GM12878 (cell line): ENCODE data around the gene RBBP4. TPM values are rescaled to one million over a fixed set of nuclear protein-coding genes. Genes with fewer than 3 reads are reported as not detected.

Source experiments
- ATAC-seq: fragments of 200-7000 bp; cut with Tn5 transposase; 3 replicates; pipeline ENCODE4 v1.9.1; 2020; ENCODE audit warnings: mild to moderate bottlenecking, moderate library complexity
- BruUV-seq: library from RNA; stranded (reverse); fragments of 400-500 nt; replicated peaks from 2 replicates; lab custom pipeline; 2021; lab: Mats Ljungman, UMichigan
- CTCF ChIA-PET: fragments of 300-600 bp; sonication (Branson Sonifier 250); formaldehyde crosslinking; extraction: SDS; loops from one replicate; lab custom pipeline; 2021; ENCODE audit warnings: inconsistent platforms; lab: Yijun Ruan, JAX
- POLR2A ChIA-PET: fragments of 350-600 bp; formaldehyde crosslinking; extraction: SDS; loops from one replicate; lab custom pipeline; 2021; ENCODE audit warnings: inconsistent platforms; lab: Charles Lee
- RAD21 ChIA-PET: fragments of 300-600 bp; sonication (Branson Sonifier 250); formaldehyde crosslinking; loops from one replicate; lab custom pipeline; 2023; ENCODE audit warnings: antibody characterized with exemption; ENCODE audit not compliant: unreplicated experiment; lab: Charles Lee
- SMC1A ChIA-PET: fragments of 300-600 bp; sonication (Branson Sonifier 250); formaldehyde crosslinking; loops from one replicate; lab custom pipeline; 2023; ENCODE audit not compliant: unreplicated experiment, uncharacterized antibody; lab: Charles Lee
- DNase-seq: peaks from one replicate; pipeline ENCODE4 v3.0.0-alpha.2; 2011; ENCODE audit warnings: low read depth, low spot score
- FAIRE-seq: peaks from 3 replicates; lab custom pipeline; 2011; peaks lifted over from hg19 to GRCh38; lab: Jason Lieb, UNC
- H2AFZ ChIP-seq: 2 replicates; pipeline ENCODE4 v1.6.0; 2011; ENCODE audit warnings: low read depth, low read length, control low read depth; ENCODE audit not compliant: control insufficient read depth
- H3K27ac ChIP-seq: 2 replicates; pipeline ENCODE4 v1.5.1; 2011; ENCODE audit warnings: control low read depth; ENCODE audit not compliant: control insufficient read depth, insufficient read depth
- H3K27me3 ChIP-seq, 2 experiments: replicated peaks in 1 of 2; 2 replicates each; pipeline versions ENCODE4 v1.6.0 to v1.6.1; 2011; ENCODE audit warnings: low read length in 1 of 2; ENCODE audit not compliant: control insufficient read depth in 2 of 2, insufficient read depth in 2 of 2
- H3K36me3 ChIP-seq, 2 experiments: 2 replicates each; pipeline ENCODE4 v1.5.1; 2011; ENCODE audit warnings: low read length in 1 of 2; ENCODE audit not compliant: control insufficient read depth in 2 of 2, insufficient read depth in 2 of 2
- H3K4me1 ChIP-seq: 2 replicates; pipeline ENCODE4 v1.6.1; 2011; ENCODE audit warnings: mild to moderate bottlenecking, low read length, moderate library complexity, mixed read lengths; ENCODE audit not compliant: control insufficient read depth, insufficient read depth
- H3K4me2 ChIP-seq: 2 replicates; pipeline ENCODE4 v1.6.0; 2011; ENCODE audit warnings: control low read depth; ENCODE audit not compliant: control insufficient read depth, insufficient read depth
- H3K4me3 ChIP-seq: fragments of 200-600 bp; sonication (generic); 2 replicates; pipeline ENCODE4 v1.5.1; 2016
- H3K79me2 ChIP-seq: 2 replicates; pipeline ENCODE4 v1.6.0; 2011; ENCODE audit warnings: low read length; ENCODE audit not compliant: control insufficient read depth, insufficient read depth
- H3K9ac ChIP-seq: 2 replicates; pipeline ENCODE4 v1.8.0; 2011; ENCODE audit warnings: low read length, control low read depth, mixed read lengths; ENCODE audit not compliant: control insufficient read depth, insufficient read depth
- H3K9me3 ChIP-seq: replicated peaks from 3 replicates; pipeline ENCODE4 v1.5.1; 2011; ENCODE audit warnings: mild to moderate bottlenecking, low read length; ENCODE audit not compliant: control insufficient read depth, insufficient read depth
- H4K20me1 ChIP-seq: 2 replicates; pipeline ENCODE4 v1.6.0; 2011; ENCODE audit not compliant: control insufficient read depth, insufficient read depth
- CBX3 ChIP-seq: fragments of 200-600 bp; sonication (generic); IDR thresholded peaks from 2 replicates; pipeline ENCODE4 v1.6.1; 2016; ENCODE audit warnings: low read depth, borderline replicate concordance
- CHD4 ChIP-seq: fragments of 200-600 bp; sonication (generic); IDR thresholded peaks from 2 replicates; pipeline ENCODE4 v1.6.1; 2016; ENCODE audit warnings: mild to moderate bottlenecking
- EZH2 ChIP-seq: IDR thresholded peaks from 2 replicates; pipeline ENCODE4 v1.6.1; 2012; ENCODE audit warnings: low read depth, mild to moderate bottlenecking, control low read depth, inconsistent platforms, low read length, borderline replicate concordance; ENCODE audit not compliant: control insufficient read depth
- FOXM1 ChIP-seq: IDR thresholded peaks from 2 replicates; pipeline ENCODE4 v1.6.1; 2012; ENCODE audit warnings: low read depth, mild to moderate bottlenecking, inconsistent platforms, low read length, moderate library complexity
- GABPA ChIP-seq: IDR thresholded peaks from 2 replicates; pipeline ENCODE4 v1.6.1; 2014; ENCODE audit warnings: antibody characterized with exemption, low read depth, mild to moderate bottlenecking, inconsistent platforms
- IRF4 ChIP-seq: IDR thresholded peaks from 2 replicates; pipeline ENCODE4 v1.6.1; 2011; ENCODE audit warnings: low read depth, low read length
- IRF5 ChIP-seq: fragments of 450-650 bp; IDR thresholded peaks from 2 replicates; pipeline ENCODE4 v1.6.1; 2017; ENCODE audit warnings: borderline replicate concordance
- KLF5 ChIP-seq: fragments of 450-650 bp; IDR thresholded peaks from 2 replicates; pipeline ENCODE4 v1.6.1; 2014; ENCODE audit warnings: mild to moderate bottlenecking; ENCODE audit not compliant: partially characterized antibody
- NR2F1 ChIP-seq: fragments of 450-650 bp; conservative IDR thresholded peaks from 2 replicates; pipeline ENCODE4 v1.6.1; 2017; ENCODE audit warnings: mild to moderate bottlenecking
- NRF1 ChIP-seq: conservative IDR thresholded peaks from 2 replicates; pipeline ENCODE4 v1.6.1; 2011; ENCODE audit warnings: mild to moderate bottlenecking, low read depth, low read length, improper control_type of control experiment
- PKNOX1 ChIP-seq: fragments of 450-650 bp; IDR thresholded peaks from 2 replicates; pipeline ENCODE4 v1.6.1; 2016; ENCODE audit warnings: mild to moderate bottlenecking
- POLR2AphosphoS2 ChIP-seq: IDR thresholded peaks from 2 replicates; pipeline ENCODE4 v1.6.1; 2011; ENCODE audit warnings: low read depth, mild to moderate bottlenecking, low read length, improper control_type of control experiment, moderate library complexity
- TCF12 ChIP-seq: IDR thresholded peaks from 2 replicates; pipeline ENCODE4 v1.6.1; 2011; ENCODE audit warnings: low read depth, mild to moderate bottlenecking, low read length
- USF2 ChIP-seq: IDR thresholded peaks from 2 replicates; pipeline ENCODE4 v1.6.1; 2011; ENCODE audit warnings: low read depth, low read length, improper control_type of control experiment, borderline replicate concordance
- ZBTB11 ChIP-seq: fragments of 450-650 bp; formaldehyde crosslinking; IDR thresholded peaks from 2 replicates; pipeline ENCODE4 v1.5.0; 2022; ENCODE audit warnings: mild to moderate bottlenecking, missing genetic modification characterization
- whole genome bisulfite sequencing: methylation state at CpG from one replicate; pipeline ENCODE4 v1.1.6; 2016; ENCODE audit warnings: low lambda C conversion rate; ENCODE audit not compliant: insufficient replicate concordance, insufficient coverage; ENCODE audit errors: missing lambda C conversion rate; 5-methylcytosine and 5-hydroxymethylcytosine counted together
- in situ Hi-C: fragments of 300-500 bp; cut with MboI; formaldehyde crosslinking; loops from 9 replicates; pipeline ENCODE4 v1.14.3; 2018; ENCODE audit warnings: mixed read lengths
- intact Hi-C: fragments of 100-400 bp; cut with micrococcal nuclease; formaldehyde crosslinking; loops from one replicate; pipeline ENCODE4 v1.14.2; 2022; ENCODE audit not compliant: unreplicated experiment
- polyA plus RNA-seq, 11 experiments: library from polyadenylated mRNA; depleted of rRNA in 4 of 11; unstranded in 6 of 11; stranded (reverse) in 5 of 11; fragments of >200 nt; fragmentation: Nextera tagmentation in 4 of 11; fragmentation: Illumina TruSeq in 1 of 11; extraction: Ambion mirVana in 4 of 11; extraction: Trizol in 1 of 11; gene quantifications; 1 replicate in 1 of 11; 2 replicates in 10 of 11; pipeline versions ENCODE4 v1.2.1 to v1.2.3, GENCODE V29; 2011 to 2016; ENCODE audit warnings: inconsistent platforms in 2 of 11, missing spikeins in 2 of 11, low read depth in 1 of 11
- total RNA-seq, 4 experiments: library from RNA; depleted of rRNA in 3 of 4; stranded (reverse); fragments of >200 nt in 3 of 4; fragmentation: Illumina TruSeq in 1 of 4; extraction: Trizol in 1 of 4; gene quantifications; 2 replicates each; pipeline versions ENCODE4 v1.2.1 to v1.2.3, GENCODE V29; 2013 to 2021

Gene RBBP4
- total and polyA plus RNA-seq, 10 of the 15 experiments (the other 5 are each of a cell fraction or from before 2014, with no cell fraction given), result 120 to 357 (median 231) TPM

GRCh38 chr1:32718036-32718435, 67.0 kb downstream of the RBBP4 start:
- Histone ChIP-seq H3K27me3 (no peaks in the 10 kb centered on the region), H3K79me2 (no peaks in the 10 kb centered on the region), H3K36me3 (no peaks in the 10 kb centered on the region), H3K4me1 (0 out of 2 replicates have a peak, but pooled peaks cover 4% of the 10 kb centered on the region), H4K20me1 (no peaks in the 10 kb centered on the region), H3K9ac (no peak overlapping the region), H3K9me3 (no peaks in the 10 kb centered on the region), H3K4me3 (no peak overlapping the region), H3K4me2 (no peak overlapping the region), H2AFZ (no peak overlapping the region), H3K27ac (no peak overlapping the region)
- WGBS, result 10% methylated on average over 2 of the region's 2 CpGs
- in situ Hi-C loops, result no loop called here
- no TSS peak for BruUV-seq
- SMC1A ChIA-PET, result interaction anchor here (1.2 kb wide), 1 partner anchor 15 kb away, joined by 3 read pairs; no protein-coding TSS in a partner anchor
- intact Hi-C loops, result no loop called here
- CTCF ChIA-PET, result interaction anchor here (1.0 to 8.2 kb wide), 3 partner anchors 56 to 199 kb away, joined by 3 to 163 read pairs (median 4); no protein-coding TSS in a partner anchor
- DNase-seq, result no peak
- no peak for FAIRE-seq
- ATAC-seq, result no peak
- POLR2A ChIA-PET, result interaction anchor here (0.6 to 1.0 kb wide), 2 partner anchors 15 to 28 kb away, joined by 3 to 4 read pairs; no protein-coding TSS in a partner anchor
- RAD21 ChIA-PET, result no interaction called here
- TF ChIP-seq IRF4 (no peak), FOXM1 (no peak), TCF12 (no peak), EZH2 (no peak), CHD4 (no peak), IRF5 (no peak), NR2F1 (no peak), USF2 (no peak), GABPA (no peak), PKNOX1 (no peak), KLF5 (no peak), NRF1 (no peak), ZBTB11 (CRISPR knock-in tag) (no peak), POLR2AphosphoS2 (no peak), CBX3 (no peak)
